ENCODE data around the gene NRXN3. TPM values are rescaled to one million over a fixed set of nuclear protein-coding genes. Genes with fewer than 3 reads are reported as not detected.

The NRXN3 gene
- polyA plus RNA-seq, 1 of the 3 experiments (the other 2 are of a cell fraction), result 1.6 TPM

DNA sequence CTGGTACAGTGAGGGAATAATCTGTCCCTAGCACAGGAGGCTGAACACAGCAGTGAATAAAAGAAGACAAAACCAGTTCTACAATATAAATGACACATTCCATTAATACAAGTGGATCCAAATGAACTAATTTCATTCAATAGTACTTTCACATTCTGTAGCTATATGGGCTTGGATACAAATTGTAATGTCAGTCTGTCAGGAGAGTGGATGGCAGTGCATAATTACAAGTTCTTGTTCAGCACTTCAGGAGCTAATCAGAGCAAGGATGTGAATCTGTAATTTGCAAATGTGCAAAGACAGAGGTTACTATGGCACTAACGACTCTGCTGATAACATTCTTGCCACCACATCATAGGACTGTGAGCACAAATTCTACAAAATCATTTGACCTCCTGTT is 1343.3 kb downstream of the NRXN3 start:
- Histone ChIP-seq H3K9me3 (no peaks in the 10 kb centered on the region), H4K20me1 (ENCODE audit: insufficient read depth) (no peaks in the 10 kb centered on the region), H2AFZ (ENCODE audit: low read depth) (no peak overlapping the region), H3K36me3 (replicated peaks in 1 of 2; ENCODE audit: control insufficient read depth in 1 of 2, insufficient read depth in 2 of 2, low read length in 1 of 2) (no peaks in the 10 kb centered on the region), H3K4me1 (ENCODE audit: control insufficient read depth in 1 of 2, insufficient read depth in 2 of 2, low read depth in 1 of 2, low read length in 1 of 2) (peaks cover 8 to 9% of the 10 kb centered on the region in 2 experiments; a peak in 3 of 4 replicates), H3K27me3 (ENCODE audit: insufficient read depth) (no peaks in the 10 kb centered on the region), H3K4me2 (no peak overlapping the region), H3K4me3 (ENCODE audit: low read depth in 2 of 2, low read length in 1 of 2) (no peak overlapping the region), H3K9ac (no peak overlapping the region), H3K79me2 (ENCODE audit: insufficient read depth) (no peaks in the 10 kb centered on the region), H3K27ac (ENCODE audit: low read depth in 2 of 2, low read length in 1 of 2) (no peak overlapping the region), H3K9me2 (no peaks in the 10 kb centered on the region), H3F3A (replicated peaks; ENCODE audit: insufficient read depth) (peaks cover 16% of the 10 kb centered on the region)
- 58% methylated on average over 1 of the region's 1 CpG for WGBS (ENCODE audit: low lambda C conversion rate)
- CTCF ChIA-PET, result no interaction called here
- POLR2A ChIA-PET, result no interaction called here
- no peak for DNase-seq
- TF ChIP-seq MXI1 (IDR thresholded peaks at IDR 0.05; ENCODE audit: low read depth, low read length) (no peak), TEAD4 (IDR thresholded peaks at IDR 0.05; ENCODE audit: borderline replicate concordance, insufficient read depth) (no peak), FOSL2 (IDR thresholded peaks at IDR 0.05; ENCODE audit: borderline replicate concordance, low read depth) (no peak)
- TF ChIP-seq, protein P1, sequence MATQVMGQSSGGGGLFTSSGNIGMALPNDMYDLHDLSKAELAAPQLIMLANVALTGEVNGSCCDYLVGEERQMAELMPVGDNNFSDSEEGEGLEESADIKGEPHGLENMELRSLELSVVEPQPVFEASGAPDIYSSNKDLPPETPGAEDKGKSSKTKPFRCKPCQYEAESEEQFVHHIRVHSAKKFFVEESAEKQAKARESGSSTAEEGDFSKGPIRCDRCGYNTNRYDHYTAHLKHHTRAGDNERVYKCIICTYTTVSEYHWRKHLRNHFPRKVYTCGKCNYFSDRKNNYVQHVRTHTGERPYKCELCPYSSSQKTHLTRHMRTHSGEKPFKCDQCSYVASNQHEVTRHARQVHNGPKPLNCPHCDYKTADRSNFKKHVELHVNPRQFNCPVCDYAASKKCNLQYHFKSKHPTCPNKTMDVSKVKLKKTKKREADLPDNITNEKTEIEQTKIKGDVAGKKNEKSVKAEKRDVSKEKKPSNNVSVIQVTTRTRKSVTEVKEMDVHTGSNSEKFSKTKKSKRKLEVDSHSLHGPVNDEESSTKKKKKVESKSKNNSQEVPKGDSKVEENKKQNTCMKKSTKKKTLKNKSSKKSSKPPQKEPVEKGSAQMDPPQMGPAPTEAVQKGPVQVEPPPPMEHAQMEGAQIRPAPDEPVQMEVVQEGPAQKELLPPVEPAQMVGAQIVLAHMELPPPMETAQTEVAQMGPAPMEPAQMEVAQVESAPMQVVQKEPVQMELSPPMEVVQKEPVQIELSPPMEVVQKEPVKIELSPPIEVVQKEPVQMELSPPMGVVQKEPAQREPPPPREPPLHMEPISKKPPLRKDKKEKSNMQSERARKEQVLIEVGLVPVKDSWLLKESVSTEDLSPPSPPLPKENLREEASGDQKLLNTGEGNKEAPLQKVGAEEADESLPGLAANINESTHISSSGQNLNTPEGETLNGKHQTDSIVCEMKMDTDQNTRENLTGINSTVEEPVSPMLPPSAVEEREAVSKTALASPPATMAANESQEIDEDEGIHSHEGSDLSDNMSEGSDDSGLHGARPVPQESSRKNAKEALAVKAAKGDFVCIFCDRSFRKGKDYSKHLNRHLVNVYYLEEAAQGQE (IDR thresholded peaks at IDR 0.05; ENCODE audit: low read depth, low read length), result no peak

DNA sequence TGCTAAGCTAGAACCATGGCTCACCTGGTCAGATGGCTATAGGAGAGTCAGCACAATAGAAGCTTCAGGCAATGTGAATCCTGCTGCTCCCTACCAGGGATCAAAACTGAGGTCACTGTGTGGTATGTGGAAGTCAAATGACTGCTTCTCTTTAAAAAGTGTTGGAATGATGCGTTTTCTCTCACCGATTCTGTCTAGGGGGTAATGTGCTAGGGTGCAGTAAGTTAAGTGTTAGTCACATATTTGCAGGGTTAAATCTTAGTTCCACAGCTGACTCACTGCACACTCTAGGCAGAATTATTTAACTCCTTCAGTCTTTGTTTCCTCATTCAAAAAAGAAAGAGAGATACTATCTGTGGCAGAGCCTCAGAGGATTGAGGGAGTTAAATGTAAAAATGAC is 1344.5 kb downstream of the NRXN3 start:
- peak overlapping the region; percentile 37; the same call in 1 of the 2 replicates for H3K9ac ChIP-seq
- no peaks in the 10 kb centered on the region for H3K79me2 ChIP-seq (ENCODE audit: insufficient read depth)
- H4K20me1 ChIP-seq (ENCODE audit: insufficient read depth), result no peaks in the 10 kb centered on the region
- H3K27me3 ChIP-seq (ENCODE audit: insufficient read depth), result no peaks in the 10 kb centered on the region
- DNase-seq, result no peak
- TF ChIP-seq TCF12 (IDR thresholded peaks at IDR 0.05) (peak; percentile 46), EP300 (IDR thresholded peaks at IDR 0.05; ENCODE audit: borderline replicate concordance in 1 of 2, low read depth in 1 of 2, low read length in 1 of 2) (peak in 1 of 2 experiments; percentile 26; a peak in 1 of 4 replicates), JUND (IDR thresholded peaks at IDR 0.05) (peak; percentile 51; the same call in 1 of the 2 replicates), FOSL2 (IDR thresholded peaks at IDR 0.05; ENCODE audit: borderline replicate concordance, low read depth) (peak; percentile 71; the same call in 1 of the 2 replicates), RXRA (IDR thresholded peaks at IDR 0.05; ENCODE audit: borderline replicate concordance, low read depth) (peak; percentile 28; the same call in 1 of the 2 replicates), TAF1 (IDR thresholded peaks at IDR 0.05; ENCODE audit: borderline replicate concordance, low read depth, low read length) (no peak)
- TF ChIP-seq, protein P2, sequence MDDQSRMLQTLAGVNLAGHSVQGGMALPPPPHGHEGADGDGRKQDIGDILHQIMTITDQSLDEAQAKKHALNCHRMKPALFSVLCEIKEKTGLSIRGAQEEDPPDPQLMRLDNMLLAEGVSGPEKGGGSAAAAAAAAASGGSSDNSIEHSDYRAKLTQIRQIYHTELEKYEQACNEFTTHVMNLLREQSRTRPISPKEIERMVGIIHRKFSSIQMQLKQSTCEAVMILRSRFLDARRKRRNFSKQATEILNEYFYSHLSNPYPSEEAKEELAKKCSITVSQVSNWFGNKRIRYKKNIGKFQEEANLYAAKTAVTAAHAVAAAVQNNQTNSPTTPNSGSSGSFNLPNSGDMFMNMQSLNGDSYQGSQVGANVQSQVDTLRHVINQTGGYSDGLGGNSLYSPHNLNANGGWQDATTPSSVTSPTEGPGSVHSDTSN (IDR thresholded peaks at IDR 0.05), result peak; percentile 34; the same call in 1 of the 2 replicates
- TF ChIP-seq, protein P3, sequence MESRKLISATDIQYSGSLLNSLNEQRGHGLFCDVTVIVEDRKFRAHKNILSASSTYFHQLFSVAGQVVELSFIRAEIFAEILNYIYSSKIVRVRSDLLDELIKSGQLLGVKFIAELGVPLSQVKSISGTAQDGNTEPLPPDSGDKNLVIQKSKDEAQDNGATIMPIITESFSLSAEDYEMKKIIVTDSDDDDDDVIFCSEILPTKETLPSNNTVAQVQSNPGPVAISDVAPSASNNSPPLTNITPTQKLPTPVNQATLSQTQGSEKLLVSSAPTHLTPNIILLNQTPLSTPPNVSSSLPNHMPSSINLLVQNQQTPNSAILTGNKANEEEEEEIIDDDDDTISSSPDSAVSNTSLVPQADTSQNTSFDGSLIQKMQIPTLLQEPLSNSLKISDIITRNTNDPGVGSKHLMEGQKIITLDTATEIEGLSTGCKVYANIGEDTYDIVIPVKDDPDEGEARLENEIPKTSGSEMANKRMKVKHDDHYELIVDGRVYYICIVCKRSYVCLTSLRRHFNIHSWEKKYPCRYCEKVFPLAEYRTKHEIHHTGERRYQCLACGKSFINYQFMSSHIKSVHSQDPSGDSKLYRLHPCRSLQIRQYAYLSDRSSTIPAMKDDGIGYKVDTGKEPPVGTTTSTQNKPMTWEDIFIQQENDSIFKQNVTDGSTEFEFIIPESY (IDR thresholded peaks at IDR 0.05; ENCODE audit: borderline replicate concordance, low read depth), result no peak
- peaks cover 16% of the 10 kb centered on the region for H3F3A ChIP-seq (replicated peaks; ENCODE audit: insufficient read depth)
- no peaks in the 10 kb centered on the region for H3K9me2 ChIP-seq
- no peak overlapping the region for H3K4me3 ChIP-seq (ENCODE audit: low read depth in 2 of 2, low read length in 1 of 2)
- H3K4me1 ChIP-seq (ENCODE audit: control insufficient read depth in 1 of 2, insufficient read depth in 2 of 2, low read depth in 1 of 2, low read length in 1 of 2), result peaks cover 8 to 9% of the 10 kb centered on the region in 2 experiments; a peak in 3 of 4 replicates
- peak overlapping the region; percentile 76 for H3K4me2 ChIP-seq
- no peaks in the 10 kb centered on the region for H3K36me3 ChIP-seq (replicated peaks in 1 of 2; ENCODE audit: control insufficient read depth in 1 of 2, insufficient read depth in 2 of 2, low read length in 1 of 2)
- CTCF ChIA-PET, result no interaction called here
- 23% methylated on average over 2 of the region's 2 CpGs for WGBS (ENCODE audit: low lambda C conversion rate)
- peak overlapping the region in 1 of 2 experiments; percentile 71; a peak in 2 of 4 replicates for H3K27ac ChIP-seq (ENCODE audit: low read depth in 2 of 2, low read length in 1 of 2)
- H2AFZ ChIP-seq (ENCODE audit: low read depth), result peak overlapping the region; percentile 33
- H3K9me3 ChIP-seq, result no peaks in the 10 kb centered on the region
- POLR2A ChIA-PET, result no interaction called here

Data from SK-N-SH (cell line).